ENCODE data around the gene DNAJC27.
"Not testable (repeated sequence)": the region's sequence is repeated elsewhere in the genome, so short reads cannot be mapped to it uniquely, and the experiment has no call there.

Gene DNAJC27

DNA sequence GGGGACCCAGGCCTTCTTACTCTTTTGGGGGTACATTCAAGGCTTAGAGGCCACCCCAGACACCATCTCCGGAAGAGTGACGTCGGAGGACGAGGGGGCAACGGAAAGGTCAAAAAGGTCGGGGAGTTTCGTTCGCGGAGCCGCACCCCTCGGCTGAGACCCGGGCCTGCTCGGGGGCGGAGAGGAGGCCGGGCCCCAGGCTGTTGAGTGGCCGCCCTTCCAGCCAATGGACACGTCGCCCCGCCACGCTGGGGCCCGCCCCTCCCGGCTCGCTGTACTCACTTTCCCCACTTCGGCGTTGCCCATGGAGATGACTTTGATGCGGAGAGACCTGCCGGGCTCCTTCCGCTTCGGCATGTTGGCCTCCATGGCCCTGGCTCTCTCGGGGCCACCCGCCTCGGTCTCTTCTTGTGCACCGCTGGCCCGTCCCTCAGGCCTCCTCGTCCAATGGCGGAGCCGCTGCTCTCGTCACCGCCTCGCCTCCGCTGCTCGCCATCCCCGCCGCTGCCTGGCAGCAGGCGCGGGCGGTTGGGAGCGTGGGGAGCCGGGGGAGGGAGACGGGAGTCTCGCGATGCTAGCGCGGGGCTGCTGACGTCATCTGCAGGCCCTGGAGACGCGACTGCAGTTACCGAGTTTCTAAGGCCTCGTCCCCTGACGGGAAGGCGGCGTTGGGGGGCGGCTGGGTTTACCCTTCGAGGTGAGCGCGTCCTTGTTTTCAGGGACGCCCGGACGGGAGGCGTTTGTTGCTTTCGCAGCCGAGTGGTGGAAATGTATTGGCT lies at the start of gene DNAJC27:
Gene DNAJC27, minus strand, starts transcription at position 420 of the 779 bp plus-strand sequence. Its CDS starts 51 bp downstream, at position 369.
- DNase-seq: peak; percentile 99

DNA sequence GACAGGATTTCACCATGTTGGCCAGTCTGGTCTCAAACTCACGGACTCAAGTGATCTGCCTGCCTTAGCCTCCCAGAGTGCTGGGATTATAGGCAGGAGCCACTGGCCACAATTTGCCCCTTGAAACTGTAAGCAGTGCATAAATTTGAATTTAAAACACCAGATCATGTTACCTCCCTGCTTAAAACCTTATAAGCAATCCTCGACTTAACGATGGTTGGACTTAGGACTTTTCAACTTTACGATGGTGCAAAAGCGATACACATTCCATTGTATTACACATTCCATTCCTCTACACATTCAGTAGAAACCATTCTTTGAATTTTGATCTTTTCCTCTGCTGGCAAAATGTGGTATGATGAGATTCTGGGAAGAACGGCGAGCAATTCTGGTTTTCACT lies 46.9 kb upstream of the DNAJC27 start:
- DNase-seq: no peak

DNA sequence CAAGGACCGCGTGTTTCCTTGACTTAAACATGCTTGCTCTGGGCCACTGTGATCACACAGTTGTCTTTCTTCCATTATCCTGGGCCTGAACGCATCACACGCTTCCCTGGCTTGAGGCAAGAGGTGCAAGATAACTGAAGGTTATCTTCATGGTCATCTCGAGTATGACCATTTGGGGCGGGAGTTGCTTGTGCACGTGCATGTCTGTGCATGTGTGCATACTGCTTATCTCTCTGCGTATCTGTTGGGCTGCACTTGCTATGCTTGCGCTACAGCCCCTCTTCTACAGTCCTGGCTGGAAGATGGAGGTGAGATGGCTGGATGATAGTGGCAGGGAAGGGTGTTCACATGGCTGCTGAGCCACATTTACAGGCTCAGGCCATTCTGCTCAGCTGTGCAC lies 42.9 kb upstream of the DNAJC27 start:
- no peak for DNase-seq

DNA sequence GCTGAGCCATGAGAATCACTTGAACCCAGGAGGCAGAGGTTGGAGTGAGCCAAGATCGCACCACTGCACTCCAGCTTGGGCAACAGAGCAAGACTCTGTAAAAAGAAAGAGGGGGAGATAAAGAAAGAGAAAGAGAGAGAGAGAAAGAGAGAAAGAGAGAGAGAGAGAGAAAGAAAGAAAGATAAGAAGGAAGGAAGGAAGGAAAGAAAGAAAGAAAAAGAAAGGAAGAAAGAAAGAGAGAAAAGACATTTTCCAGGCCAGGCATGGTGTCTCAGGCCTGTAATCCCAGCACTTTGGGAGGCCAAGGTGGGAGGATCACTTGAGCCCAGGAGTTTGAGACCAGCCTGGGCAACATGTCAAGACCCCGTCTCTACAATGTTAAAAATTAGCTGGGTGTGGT lies 39.6 kb upstream of the DNAJC27 start:
- DNase-seq: not testable (repeated sequence)

DNA sequence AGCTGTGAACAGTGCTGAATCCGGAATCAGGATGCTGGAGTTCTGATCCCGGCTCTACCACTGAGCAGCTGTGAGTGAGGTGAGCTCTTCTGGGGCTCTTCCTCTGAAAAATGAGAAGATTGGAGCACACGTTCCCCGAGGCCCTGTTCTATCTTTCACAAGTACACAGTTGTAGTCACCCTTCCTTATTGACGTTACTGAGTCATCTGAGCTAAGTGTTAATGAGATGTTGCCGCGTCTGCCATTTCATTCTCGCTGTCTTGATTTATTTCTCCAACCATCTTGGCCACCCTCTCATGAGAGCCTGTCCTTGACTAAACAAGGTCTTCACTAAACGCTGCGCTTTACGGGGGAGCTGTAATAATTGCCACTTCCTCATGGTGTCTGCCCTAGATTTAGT lies 38.2 kb upstream of the DNAJC27 start:
- no peak for DNase-seq

DNA sequence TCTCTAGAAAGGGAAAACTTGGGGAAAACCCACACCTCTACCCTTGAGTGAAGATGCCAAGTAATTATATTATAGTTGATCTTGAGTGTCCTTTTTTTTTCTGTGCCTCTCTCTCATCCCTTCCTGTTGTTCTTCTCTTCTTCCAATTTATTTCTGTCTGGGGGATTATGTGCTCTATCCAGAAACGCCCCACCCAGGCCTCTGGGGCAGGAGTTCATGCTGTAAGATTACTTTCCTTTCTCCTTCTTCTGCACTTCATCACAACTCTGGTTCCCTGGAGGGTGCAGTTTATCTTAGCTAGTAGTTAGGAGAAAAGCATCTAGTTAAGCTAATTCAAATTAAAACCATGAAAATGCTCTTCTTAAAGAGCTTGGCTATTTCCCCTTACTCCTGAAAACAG lies 30.3 kb upstream of the DNAJC27 start:
- DNase-seq: no peak

DNA sequence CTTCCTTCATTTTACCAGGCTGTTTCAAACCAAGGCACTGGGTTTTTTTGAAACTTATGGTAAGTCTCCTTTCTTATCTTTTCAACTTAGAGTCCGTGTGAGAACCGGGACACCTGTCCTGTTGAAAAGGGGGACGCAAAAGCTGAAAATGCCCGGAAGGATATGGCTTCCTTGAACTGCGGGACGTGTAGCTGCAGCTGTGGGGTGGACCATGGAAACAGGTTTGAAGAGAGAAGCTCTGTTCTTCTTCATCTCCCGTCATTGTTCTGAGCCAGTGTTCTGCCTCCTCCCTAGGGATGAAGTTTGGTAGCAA lies 29.5 kb upstream of the DNAJC27 start:
- no peak for DNase-seq

DNA sequence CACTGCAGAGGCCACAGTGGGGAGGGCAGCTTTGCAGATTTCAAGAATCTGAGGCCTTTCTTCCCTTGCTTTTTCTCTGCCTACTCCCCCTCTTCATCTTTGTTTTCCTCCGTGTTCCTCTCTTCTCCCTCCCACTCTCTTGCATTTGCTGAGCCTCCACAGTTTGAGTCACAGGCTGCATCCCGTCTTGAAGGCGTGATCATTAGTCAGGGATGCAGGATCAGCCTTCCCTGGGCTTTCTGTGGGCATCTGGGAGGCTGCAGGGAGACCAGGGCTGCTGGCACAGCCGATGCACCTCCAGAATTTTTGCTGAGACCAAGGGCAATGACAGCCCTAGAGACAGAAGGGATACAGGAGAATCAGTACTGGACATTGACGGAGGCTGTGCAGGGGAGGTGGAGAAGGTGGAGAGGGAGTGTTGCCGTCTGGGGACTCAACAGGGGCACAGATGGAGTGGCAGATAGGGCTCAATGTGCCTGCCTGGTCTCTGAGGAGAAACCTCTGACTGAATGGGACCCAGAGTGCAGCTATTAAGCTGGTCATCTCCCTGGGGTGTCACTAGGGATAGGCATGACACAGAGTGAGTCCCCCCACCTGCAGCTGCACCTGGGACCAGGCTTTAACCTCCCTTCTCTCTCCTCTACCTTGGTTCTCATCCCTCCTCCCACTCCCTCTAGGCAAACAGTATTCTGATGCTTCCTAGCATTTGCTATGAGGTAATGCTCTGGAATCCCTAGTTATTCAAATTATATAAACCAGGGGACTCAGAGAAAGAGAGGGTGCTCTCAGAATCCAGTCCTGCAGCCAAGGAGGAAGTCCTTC lies 29.0 kb upstream of the DNAJC27 start:
- no peak for DNase-seq

DNA sequence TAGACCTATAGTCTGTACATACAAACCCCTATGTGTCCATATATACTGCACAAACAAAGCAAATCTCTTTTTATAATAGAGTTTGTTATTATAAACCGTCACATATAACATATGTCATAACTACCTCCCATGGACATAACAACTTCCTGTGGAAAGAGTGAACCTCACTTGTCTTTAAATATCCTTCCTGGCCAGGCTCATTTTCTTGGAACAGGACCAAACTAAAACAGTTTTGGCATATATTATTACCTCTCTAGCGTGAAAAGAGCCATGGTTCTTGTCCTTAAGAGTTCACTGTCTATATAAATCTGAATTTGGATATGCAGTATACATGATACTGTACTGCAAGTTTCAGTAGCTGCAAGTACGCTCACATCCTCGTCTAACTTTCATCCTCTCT lies 28.3 kb upstream of the DNAJC27 start:
- no peak for DNase-seq

DNA sequence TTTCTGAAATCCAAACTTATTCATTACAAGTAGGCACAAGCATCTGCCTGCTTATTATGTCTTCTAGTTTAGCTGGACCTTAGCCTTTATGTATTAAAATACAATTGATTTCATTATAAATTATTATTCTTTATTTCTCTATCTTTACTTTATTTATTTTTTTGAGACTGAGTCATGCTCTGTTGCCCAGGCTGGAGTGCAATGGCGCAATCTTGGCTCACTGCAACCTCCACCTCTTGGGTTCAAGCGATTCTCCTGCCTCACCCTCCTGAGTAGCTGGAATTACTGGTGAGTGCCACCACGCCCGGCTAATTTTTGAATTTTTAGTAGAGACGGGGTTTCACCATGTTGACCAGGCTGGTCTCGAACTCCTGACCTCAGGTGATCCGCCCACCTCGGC lies 27.3 kb upstream of the DNAJC27 start:
- DNase-seq: not testable (repeated sequence)

DNA sequence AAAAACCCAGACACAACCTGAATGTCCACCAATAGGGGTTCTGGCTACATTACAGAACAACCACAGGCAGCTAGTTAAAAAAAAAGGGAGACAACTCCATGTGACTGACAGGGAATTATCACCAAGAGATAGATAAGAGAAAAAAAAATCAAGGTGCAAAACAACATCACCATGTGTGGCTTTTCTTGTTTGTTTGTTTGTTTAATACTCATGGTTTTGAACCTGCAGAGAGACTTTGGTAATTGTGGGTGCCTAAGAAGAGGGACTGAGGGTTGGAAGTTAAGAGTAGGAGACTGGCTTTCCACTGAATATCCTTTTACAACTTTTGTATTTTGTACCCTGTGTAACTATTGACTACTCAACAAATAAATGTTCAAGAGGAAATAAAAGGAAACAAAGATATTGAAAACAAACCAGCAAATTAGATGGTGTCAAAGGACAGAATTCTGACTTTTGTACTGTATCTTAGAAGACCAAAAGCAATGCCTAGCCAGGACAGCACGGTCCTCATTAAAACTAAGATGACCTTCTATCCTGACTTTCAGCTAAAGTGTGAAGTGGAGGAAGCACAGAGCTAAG lies 22.5 kb upstream of the DNAJC27 start:
- no peak for DNase-seq

DNA sequence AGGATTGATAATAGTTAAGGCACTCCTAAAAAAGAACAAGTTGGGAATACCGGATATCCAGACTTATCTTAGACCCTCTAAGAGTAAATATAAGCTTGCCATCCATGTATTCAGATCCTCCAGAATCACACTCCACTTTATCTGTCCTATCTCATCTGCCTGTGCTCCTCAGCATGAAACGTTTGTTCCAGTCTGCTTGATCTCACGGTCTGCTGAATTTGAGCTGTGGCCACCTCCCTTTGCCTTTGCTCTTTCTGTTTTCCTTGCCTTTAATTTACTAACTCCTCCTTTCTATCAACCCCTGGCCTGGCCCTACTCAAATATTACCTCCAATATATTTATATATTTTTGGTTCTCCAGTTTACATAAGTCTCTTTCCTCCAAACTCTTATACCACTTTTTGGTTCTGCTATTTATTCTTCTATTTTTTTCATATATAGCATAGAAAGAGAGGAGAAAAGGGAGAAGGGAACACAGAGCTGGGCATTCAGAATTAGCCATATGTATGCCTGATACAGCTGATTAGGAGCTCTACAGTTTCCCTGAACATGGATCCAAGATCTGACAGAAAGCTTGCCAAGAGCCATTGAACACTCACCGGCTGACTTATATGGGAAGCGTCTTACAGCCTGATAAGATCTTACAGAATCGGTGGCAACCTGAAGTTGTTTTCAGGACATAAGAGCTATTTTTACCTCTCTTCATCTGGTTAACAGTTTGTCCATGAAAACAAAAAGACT lies 21.8 kb upstream of the DNAJC27 start:
- peak; percentile 68 for DNase-seq

DNA sequence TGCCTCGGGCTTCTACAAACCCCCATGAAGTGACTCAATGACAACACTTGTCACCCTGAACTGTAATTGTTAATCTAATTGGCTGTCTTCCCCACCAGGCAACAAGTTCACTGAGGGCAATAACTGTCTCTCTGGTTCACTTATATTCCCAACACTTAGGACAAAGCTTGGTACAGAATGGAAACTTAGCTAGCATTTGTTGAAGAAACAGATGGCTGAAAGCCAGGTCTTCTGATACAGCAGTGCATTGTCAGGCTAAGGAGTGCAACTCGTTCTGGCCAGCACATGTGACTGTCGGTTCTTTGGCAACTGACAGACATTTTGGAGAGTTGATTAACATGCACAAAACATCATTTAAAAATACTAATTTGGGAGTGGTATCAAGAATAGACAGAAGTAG lies 14.6 kb upstream of the DNAJC27 start:
- peak; percentile 22 for DNase-seq

DNA sequence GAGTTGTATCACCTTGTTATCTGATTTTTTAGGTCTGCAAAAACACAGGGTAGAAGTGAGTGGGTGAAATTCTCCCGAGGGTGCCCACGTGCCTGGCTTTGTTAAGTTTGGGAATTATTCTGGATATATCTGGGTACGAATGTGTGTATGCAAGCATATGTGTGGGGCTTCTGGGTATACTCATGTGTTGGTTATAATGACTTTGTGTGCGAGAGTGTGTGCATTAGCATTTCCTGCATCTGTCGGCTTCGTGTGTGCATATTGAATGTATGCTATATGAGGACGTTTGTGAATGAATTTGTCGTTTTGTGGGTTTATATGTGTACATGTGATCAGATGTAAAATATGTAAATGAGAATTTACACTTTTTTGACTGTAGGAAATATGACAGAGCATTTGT lies 13.8 kb upstream of the DNAJC27 start:
- no peak for DNase-seq

DNA sequence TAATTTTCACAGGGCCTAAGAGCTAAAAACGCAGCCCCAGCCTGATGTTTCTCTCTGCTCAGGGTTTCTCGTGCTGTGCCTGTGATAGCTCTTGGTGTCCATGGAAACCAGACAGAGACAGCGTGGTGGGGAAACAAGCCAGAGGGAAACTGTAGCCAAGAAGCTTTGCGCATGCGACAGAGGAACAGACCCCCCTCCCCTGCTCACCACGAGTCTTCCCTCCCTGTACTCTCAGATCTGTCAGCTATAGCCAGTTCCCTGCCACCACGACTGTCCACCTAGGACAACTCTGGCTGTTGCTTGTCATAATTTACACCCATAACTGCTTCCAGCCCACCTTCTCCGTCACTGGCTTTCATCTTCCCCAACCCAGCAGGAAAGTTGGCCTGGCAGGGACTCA lies 13.2 kb upstream of the DNAJC27 start:
- DNase-seq: peak; percentile 52

DNA sequence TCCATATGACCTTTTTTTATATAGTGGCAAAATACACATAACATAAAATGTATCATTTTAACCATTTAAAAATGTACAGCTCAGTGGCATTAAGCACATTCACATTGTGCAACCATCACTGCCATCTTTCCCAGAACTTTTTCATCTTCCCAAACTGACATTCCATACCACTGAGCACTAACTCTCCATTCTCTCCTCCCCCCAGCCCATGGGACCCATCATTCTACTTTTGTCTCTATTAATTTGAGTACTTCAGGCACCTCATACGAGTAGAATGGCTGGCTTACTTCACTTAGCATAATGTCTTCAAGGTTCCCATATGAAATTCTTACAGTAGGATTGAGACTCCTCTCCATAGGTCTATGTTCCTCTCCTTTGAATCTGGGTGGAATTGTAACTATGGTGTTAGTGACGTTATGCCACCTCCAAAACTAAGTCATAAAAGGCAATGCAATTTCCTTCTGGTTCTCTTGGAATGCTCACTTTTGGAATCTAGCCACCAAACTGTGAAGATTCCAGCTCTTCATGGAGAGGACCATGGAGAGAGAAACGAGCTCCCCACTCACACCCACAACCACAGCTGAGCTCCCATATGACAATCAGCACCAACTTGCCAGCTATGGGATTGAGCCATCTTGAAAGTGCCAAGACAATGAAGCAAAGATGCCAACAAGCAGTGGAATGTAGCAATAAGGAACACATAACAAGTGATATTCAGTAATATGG lies 9.8 kb upstream of the DNAJC27 start:
- DNase-seq: no peak

DNA sequence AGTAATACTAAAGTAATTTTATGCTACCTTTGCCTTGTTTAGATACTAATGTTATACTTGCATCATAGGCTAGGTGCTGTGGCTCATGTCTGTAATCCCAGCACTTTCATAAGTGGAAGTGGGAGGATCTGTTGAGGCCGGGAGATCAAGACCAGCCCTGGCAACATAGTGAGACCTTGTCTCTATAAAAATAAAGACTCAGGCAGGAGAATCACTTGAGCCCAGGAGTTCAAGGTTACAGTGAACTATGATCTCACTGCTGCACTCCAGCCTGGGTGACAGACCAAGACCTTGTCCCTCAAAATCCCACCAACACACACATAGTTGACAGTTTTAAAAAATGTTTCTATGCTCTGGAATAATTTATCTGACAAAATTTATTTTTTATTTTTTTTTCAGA lies 6.9 kb upstream of the DNAJC27 start:
- DNase-seq: no peak

DNA sequence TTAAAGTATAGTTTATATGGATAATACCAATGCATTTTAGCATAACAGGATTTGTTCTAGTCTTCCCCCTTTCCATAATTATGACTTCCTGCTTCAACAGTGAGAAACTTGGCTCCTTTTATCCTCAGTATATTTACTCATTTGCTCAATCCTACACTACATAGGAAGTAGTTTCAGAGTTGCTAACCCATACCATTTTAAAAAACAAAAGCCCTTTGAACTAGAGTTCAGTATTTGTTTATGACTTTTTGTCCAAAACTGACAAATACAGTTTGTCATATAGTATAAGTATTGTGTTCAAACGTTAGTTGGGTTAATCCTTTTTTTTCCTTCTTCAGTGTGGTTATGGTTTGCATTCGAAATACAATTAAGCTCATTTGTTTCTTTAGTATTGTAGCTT lies 5.9 kb upstream of the DNAJC27 start:
- DNase-seq: no peak

DNA sequence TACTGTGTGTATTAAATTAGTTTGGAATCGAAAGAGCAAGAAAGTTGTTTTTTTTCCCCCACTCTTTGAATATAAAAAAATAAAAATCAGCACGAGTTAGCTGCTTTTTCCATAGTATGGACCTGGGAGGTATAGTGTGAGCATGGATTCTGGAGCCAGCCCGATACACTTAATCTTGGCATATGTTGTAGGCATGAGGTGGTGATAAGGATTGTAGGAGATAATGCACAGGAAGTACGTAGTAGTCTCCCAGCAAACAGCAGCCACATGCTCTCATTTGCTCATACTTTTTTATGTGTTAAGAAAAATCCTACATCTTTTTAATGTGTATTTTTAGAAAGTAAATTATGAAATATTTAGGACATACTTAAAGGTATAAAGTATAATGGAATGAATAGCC lies 2.1 kb upstream of the DNAJC27 start:
- no peak for DNase-seq

DNA sequence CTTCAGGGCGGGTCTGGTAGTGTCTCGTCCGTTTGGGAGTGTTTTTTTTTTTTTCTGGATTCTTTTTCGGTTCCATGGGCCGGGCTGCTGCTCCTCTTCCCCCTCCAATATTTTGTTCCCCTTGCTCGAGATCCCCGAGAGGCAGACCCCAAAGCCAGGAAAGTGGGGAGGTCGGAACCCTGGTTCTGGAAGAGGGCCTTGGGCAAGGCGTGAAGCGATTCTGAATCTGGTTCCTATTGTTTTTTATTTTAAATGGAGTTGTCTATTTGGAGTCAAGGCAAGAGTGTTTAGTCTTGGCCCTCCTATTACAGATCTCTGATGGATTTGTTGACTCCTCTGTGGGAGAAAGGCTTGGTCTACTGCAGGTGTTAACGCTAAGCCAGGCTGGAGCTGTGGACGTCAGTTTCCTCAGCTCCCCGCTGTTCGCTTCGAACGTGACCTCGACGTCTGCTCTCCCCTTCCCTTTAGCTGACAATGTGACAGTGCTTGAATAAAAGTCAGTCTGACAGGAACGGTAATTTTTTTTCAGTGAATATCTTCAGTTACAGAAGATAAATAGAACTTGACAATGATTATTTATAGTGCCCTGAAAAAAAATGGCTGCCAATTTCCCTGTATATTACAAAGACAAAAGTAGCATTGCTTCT lies 683 bp upstream of the DNAJC27 start:
- DNase-seq: peak; percentile 64

DNA sequence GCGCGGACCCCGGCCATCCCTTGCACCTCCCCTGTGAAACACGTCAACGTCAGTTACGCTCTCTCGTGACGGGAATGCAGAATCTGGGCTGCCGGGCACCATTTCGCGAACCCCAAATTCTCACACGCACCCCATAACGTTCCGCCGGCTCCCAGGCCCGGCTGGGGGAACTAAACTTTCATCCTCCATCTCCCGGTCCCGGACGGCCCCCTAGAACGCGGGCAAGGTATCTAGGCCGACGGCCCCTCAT lies 544 bp downstream of the DNAJC27 start:
- DNase-seq: no peak

DNA sequence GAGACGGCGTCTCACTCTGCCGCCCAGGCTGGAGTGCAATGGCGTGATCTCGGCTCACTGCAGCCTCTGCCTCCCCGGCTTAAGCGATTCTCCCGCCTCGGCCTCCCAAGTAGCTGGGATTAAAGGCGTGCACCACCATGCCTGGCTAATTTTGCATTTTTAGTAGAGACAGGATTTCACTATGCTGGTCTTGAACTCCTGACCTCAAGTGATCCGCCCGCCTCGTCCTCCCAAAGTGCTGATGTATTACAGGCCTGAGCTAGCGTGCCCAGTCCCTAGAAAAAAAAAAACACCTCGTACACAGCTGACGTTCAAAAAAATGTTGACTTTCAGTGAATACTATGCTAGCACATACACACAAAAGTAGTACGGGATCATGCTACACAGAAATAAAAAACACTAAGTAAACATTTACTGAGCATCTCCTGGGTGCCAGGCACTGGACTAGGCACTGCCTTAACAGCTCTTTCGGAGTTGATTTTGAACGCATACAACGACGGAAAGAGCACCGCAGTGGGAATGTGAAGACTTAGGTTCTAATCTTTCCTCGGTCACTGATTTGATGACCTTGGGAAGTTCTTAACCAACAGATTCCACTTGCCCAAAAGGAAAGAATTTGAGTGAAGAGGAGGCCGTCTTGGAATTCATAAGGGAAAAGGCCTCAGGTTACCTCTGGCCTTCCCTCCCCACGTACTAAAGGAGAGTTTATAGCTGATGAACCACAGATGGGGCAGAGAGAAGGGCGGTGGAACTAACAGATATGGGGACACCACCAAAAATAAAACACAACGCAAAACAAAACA lies 1.1 kb downstream of the DNAJC27 start:
- peak; percentile 51 for DNase-seq

Measured in NCI-H345 (cell line).